Astrocyte of the cerebellum (primary cell): ENCODE results near the gene DOCK3.

Experiments
- DNase-seq: peaks from one replicate; pipeline ENCODE4 v3.0.0-alpha.2; 2011; ENCODE audit warnings: low read depth
- H3K4me3 ChIP-seq: 2 replicates; pipeline ENCODE4 v1.5.1; 2011; ENCODE audit warnings: mild to moderate bottlenecking, low read depth, low read length, moderate library complexity
- in situ Hi-C: cut with HindIII; loops from 2 replicates; pipeline ENCODE4 v1.10.0; 2017; ENCODE audit warnings: low sequenced_read_pairs
- TF ChIP-seq, protein P1 (sequence below): IDR thresholded peaks from 2 replicates; pipeline ENCODE4 v1.5.1; 2012; ENCODE audit warnings: low read length, low read depth, moderate library complexity, mild to moderate bottlenecking; ENCODE audit errors: missing control alignments

Gene DOCK3

DNA sequence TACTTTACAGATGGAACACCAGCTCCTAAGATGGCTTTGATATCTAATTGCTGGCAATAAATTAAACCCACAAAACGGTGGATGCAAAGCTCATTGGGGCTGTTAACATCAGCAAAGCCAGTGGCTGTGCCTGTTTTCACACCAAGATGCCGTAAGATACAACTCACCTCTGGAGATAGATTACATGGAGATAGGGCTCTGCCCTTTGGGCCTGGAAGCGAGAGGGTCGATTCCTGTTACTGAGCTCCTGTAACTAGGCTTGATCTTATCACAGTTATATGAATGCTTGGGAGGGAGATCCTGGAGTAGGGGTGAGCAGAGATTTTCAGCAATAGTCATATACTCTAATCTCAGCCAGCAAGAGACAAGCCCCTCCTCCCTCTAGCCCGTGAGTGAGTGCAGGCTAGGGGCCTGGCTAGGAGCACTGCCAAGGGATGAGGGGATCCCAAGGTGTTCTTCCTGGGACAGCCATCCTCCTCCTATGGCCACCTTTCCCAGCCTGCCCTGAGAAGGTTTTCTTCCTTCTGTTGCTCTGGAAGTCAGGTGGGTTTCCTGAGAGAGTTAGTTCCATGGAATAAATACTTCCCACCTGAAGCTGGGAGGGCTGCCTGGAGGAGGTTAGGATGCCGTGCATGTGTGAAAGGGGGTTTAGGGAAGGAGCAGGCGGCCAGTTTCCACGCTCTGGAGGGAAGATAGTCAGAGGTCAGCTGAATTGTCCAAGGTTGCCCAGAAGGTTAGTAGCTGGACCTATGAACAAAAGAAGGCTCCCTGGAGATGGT, 18.1 kb upstream of the DOCK3 start:
- no peak overlapping the region for H3K4me3 ChIP-seq
- no peak for DNase-seq
- in situ Hi-C loops: no loop called here
- TF ChIP-seq, protein P1, sequence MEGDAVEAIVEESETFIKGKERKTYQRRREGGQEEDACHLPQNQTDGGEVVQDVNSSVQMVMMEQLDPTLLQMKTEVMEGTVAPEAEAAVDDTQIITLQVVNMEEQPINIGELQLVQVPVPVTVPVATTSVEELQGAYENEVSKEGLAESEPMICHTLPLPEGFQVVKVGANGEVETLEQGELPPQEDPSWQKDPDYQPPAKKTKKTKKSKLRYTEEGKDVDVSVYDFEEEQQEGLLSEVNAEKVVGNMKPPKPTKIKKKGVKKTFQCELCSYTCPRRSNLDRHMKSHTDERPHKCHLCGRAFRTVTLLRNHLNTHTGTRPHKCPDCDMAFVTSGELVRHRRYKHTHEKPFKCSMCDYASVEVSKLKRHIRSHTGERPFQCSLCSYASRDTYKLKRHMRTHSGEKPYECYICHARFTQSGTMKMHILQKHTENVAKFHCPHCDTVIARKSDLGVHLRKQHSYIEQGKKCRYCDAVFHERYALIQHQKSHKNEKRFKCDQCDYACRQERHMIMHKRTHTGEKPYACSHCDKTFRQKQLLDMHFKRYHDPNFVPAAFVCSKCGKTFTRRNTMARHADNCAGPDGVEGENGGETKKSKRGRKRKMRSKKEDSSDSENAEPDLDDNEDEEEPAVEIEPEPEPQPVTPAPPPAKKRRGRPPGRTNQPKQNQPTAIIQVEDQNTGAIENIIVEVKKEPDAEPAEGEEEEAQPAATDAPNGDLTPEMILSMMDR: no peak

DNA sequence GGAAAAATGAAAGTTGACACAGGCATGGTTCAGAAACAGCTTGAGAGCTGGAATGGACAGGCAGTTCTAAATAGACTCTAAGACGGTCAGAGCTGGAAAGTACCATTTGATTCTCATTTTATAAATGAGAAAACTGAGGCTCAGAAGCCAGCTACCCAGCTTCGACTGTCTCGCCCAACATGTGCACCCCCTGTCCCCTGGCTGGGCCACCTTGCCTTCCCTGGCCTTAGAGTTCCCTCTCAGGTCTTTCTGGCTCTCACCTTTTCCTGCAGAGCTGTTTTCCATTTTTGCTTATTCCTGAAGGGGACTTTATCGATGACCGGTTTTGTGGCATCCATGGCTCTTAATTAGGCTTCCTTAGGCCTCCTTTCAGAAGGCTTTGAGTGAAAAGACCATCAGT, 17.3 kb upstream of the DOCK3 start:
- no peak overlapping the region for H3K4me3 ChIP-seq
- in situ Hi-C loops: no loop called here
- TF ChIP-seq, protein P1: no peak
- DNase-seq: no peak

DNA sequence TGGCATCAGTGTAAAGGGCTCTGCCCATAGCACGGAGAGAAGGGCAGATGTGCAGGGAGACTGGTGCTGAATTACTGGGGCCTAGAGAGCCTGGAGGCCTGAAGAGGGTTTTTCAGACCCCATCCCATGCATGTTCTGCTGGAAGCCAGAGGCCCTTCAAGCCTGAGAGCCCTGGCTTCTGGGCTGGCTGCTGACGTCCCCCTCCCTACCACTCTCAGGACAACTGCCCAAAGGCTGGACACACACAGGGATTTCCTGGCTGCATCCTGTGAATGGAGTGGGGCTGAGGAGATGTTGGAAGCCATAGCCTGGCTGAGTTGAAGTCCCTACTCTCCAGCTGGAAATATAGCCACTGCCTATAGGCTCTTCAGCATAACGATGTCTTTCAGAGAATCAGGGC, 16.9 kb upstream of the DOCK3 start:
- TF ChIP-seq, protein P1: no peak
- no peak for DNase-seq
- in situ Hi-C loops: no loop called here
- H3K4me3 ChIP-seq: no peak overlapping the region

DNA sequence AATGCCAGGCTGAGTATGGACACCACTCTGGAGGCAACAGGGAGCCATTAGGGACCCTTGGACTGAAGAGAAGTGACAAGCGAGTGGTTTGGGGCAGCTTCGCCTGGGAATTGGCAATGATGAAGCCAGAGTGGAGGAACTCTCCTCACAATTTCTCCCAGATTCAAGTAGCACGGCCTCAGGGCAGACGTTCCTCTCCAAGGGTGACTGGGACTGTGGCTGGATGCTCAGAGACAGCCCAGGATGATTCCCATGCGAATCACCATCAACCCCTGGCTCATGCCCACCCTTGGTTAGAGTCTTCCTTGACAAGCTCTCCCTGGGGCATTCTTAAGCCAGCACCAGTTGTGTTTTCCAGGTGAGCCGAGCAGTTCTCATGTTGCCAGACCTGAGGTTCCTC, 16.3 kb upstream of the DOCK3 start:
- in situ Hi-C loops: no loop called here
- H3K4me3 ChIP-seq: no peak overlapping the region
- TF ChIP-seq, protein P1: no peak
- no peak for DNase-seq

DNA sequence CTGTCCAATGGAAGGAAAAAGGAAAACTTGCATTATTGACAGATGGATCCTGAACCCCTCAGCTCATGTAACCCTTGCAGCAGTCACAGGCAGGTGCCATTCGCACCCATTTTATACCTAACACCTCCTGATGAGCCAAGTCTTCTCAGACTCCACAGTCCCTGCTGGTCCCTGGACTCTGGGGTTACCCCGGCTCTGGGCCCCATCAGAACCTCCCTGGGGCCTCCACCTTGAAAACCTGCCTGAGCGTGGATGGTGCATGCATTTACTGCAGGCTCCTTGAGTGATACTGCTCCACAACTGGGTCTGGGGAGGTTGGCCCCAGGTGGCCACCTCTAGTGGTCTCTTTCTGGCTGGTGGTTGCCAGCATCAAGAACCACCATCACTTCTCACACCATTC, 15.9 kb upstream of the DOCK3 start:
- no peak overlapping the region for H3K4me3 ChIP-seq
- in situ Hi-C loops: no loop called here
- DNase-seq: no peak
- TF ChIP-seq, protein P1: no peak

DNA sequence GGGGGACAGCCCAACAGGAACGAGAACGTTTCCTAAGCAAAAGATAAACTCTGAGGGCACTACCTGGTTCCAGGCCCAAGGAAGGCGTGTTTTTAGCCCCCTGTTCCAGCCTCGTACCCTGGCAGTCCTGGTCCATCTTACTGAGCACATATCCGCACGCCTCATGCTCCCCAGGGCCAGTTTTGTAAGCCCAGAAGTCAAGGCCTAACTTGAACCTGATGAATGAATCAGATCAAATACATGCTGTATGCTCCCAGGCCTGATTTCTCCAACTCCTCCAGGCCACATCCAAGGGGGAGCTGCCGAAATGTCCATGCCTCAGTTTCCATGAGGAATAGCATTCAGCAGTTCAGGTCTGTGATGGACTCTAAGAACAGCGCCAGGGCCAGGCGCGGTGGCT, 14.3 kb upstream of the DOCK3 start:
- in situ Hi-C loops: no loop called here
- TF ChIP-seq, protein P1: no peak
- DNase-seq: no peak
- no peak overlapping the region for H3K4me3 ChIP-seq

DNA sequence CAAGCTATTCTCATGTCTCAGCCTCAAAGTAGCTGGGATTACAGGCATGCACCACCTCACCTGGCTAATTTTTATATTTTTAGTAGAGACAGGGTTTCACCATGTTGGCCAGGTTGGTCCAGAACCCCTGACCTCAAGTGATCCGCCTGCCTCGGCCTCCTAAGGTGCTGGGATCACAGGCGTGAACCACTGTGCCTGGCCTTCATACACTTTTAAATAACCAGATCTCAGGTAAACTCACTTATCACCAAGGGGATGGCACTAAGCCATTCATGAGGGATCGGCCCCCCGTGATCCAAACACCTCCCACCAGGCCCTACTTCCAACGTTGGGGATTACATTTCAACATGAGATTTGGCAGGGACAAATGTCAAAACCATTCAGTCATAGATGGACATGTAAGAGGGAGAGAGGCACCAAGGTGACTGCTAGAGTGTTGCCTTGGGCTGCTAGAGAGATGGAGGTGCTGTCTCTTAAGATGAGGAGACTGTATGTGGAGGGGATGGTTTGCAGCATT, 13.3 kb upstream of the DOCK3 start:
- TF ChIP-seq, protein P1: no peak
- in situ Hi-C loops: no loop called here
- DNase-seq: no peak
- no peak overlapping the region for H3K4me3 ChIP-seq
